Activated B cell treated with CpG ODN at 0.5 μM for 24 hours (primary cell): ENCODE data around the gene ABR. TPM values are rescaled to one million over a fixed set of nuclear protein-coding genes. Genes with fewer than 3 reads are reported as not detected.

Source experiments
- ATAC-seq: fragments of 200-7000 bp; cut with Tn5 transposase; one replicate; pipeline ENCODE4 v1.10.0; 2021; ENCODE audit warnings: low read depth, mild to moderate bottlenecking, moderate library complexity
- CTCF ChIA-PET: fragments of 350-600 bp; sonication (Branson Sonifier 250); formaldehyde crosslinking; loops from one replicate; lab custom pipeline; 2021; ENCODE audit warnings: antibody characterized with exemption; lab: Charles Lee
- POLR2A ChIA-PET: fragments of 350-600 bp; sonication (Branson Sonifier 250); formaldehyde crosslinking; loops from one replicate; lab custom pipeline; 2021; ENCODE audit warnings: antibody characterized with exemption; lab: Charles Lee
- DNase-seq: peaks from one replicate; pipeline ENCODE4 v3.0.0; 2022
- H3K27ac Mint-ChIP-seq: one replicate; pipeline ENCODE4 v1.8.0; 2020; ENCODE audit warnings: mixed read lengths
- H3K27me3 Mint-ChIP-seq: one replicate; pipeline ENCODE4 v1.8.0; 2021; ENCODE audit warnings: mixed read lengths
- H3K36me3 Mint-ChIP-seq: one replicate; pipeline ENCODE4 v1.8.0; 2021; ENCODE audit warnings: low read depth, mixed read lengths
- H3K4me1 Mint-ChIP-seq: one replicate; pipeline ENCODE4 v1.8.0; 2021; ENCODE audit warnings: mixed read lengths
- H3K4me3 Mint-ChIP-seq: one replicate; pipeline ENCODE4 v1.8.0; 2020; ENCODE audit warnings: mild to moderate bottlenecking, mixed read lengths
- H3K9me3 Mint-ChIP-seq: one replicate; pipeline ENCODE4 v1.8.0; 2020; ENCODE audit warnings: mixed read lengths
- intact Hi-C: fragments of 100-400 bp; cut with micrococcal nuclease; formaldehyde crosslinking; loops from one replicate; pipeline ENCODE4 v1.15.1; 2024
- total RNA-seq: library from RNA; stranded (reverse); gene quantifications from 2 replicates; pipeline ENCODE4 v1.2.3, GENCODE V29; 2022
- TF ChIP-seq, protein P1 (sequence below): fragments of 200-600 bp; IDR thresholded peaks from one replicate; pipeline ENCODE4 v1.8.0; 2022; ENCODE audit warnings: antibody characterized with exemption, mild to moderate bottlenecking

Gene ABR
- total RNA-seq, 1 donor from 2014 or later = 150 TPM

DNA sequence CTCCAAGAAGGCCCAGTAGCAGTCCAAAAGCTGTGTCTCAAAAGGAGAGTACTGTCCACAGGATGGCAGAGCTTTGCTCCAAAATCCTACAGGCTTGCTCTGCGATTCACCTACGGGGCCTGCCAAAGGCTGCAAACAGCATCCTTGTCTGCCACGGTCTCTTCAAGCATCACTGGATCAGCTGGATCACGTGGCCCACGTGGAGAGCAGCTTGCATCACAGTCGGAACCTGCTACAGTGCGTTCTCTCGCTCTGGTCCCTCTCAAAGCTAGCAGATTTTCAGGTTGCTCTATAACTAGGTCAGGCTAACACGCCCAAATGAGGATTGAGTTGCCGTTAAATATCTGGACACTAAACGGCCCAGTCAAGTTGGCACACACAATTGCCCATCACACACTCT is 191.2 kb downstream of the ABR start:
- intact Hi-C loops = no loop called here

DNA sequence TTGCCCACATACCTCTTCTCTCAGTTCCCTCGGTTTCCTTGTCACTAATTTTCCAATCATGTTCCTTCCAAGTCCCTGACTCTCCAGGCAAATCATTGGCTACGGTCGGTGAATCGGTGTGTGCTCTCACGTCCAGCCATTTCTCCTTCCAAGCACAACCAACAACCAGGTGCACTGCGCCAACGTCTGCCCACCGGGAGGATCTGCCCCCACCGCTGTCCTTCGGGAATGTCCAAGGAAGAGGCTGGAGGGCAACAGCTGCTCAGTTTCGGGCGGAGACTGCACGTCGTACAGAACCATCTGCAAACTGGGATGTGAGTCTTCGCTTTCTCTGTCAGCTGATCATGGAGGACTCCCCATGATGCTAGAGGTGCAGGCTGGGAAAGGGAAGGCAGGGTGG is 191.8 kb downstream of the ABR start:
- Mint-ChIP-seq H3K27me3 (no peaks in the 10 kb centered on the region), H3K36me3 (no peaks in the 10 kb centered on the region), H3K9me3 (no peaks in the 10 kb centered on the region), H3K4me1 (no peaks in the 10 kb centered on the region), H3K4me3 (no peak overlapping the region), H3K27ac (no peak overlapping the region)
- DNase-seq = no peak
- ChIA-PET CTCF (no interaction called here), POLR2A (no interaction called here)
- ATAC-seq = no peak
- TF ChIP-seq, protein P1, sequence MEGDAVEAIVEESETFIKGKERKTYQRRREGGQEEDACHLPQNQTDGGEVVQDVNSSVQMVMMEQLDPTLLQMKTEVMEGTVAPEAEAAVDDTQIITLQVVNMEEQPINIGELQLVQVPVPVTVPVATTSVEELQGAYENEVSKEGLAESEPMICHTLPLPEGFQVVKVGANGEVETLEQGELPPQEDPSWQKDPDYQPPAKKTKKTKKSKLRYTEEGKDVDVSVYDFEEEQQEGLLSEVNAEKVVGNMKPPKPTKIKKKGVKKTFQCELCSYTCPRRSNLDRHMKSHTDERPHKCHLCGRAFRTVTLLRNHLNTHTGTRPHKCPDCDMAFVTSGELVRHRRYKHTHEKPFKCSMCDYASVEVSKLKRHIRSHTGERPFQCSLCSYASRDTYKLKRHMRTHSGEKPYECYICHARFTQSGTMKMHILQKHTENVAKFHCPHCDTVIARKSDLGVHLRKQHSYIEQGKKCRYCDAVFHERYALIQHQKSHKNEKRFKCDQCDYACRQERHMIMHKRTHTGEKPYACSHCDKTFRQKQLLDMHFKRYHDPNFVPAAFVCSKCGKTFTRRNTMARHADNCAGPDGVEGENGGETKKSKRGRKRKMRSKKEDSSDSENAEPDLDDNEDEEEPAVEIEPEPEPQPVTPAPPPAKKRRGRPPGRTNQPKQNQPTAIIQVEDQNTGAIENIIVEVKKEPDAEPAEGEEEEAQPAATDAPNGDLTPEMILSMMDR = no peak
- intact Hi-C loops = no loop called here

More for the DNA sequence above, 191.2 kb downstream of the ABR start:
- POLR2A ChIA-PET = no interaction called here
- Mint-ChIP-seq H3K27me3 (no peaks in the 10 kb centered on the region), H3K4me1 (no peaks in the 10 kb centered on the region), H3K27ac (no peak overlapping the region), H3K9me3 (peaks cover 1% of the 10 kb centered on the region), H3K36me3 (no peaks in the 10 kb centered on the region), H3K4me3 (no peak overlapping the region)
- no peak for DNase-seq
- TF ChIP-seq, protein P1 = no peak
- no peak for ATAC-seq
- CTCF ChIA-PET = no interaction called here

DNA sequence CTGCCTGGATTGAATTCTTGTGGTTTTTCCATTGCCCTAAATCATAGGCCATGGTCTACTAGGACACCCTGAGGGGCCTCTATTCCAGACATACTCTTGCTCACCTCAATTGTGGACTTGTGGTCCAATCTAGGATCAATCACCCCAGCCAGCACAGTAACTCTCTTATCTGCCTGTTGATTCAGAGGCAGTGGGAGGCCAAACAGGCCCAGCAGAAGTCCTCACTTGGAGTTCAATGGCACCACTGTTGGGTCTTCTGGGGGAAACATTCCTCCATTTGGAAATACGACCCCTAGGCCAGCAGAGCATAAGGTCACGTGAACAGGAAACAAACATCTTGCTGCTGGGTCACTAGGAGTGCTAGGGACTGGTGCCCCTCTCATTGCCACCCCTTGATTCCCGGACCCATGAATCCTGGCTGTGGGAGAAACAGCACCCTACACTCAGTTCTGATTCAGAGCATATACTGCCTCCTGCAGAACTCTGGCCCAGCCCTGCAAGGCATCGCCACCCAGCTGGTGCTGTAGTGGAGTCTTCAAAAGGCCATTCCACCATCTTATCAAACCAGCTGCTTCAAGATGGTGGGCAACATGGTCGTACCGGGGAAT is 193.4 kb downstream of the ABR start:
- CTCF ChIA-PET = no interaction called here
- ATAC-seq = no peak

DNA sequence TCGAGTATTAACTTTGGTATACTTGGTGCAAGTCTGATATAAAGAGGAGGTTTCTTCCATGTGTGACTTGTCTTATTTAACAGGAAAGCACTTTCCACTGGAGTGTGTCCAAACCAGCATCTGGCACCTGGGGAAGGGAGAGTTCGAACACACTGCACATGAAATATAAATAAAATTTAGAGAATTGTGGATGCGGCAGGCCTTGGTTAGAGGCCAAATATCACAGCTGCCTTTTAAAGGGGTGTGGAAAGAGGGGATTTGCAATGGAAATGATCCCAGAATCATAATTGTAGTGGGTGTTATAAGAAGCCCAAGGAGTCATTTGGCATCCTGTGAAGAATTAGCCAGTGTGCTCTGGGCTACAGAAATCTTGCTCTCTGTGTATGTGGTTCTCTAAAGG is 195.9 kb downstream of the ABR start:
- peaks cover 13% of the 10 kb centered on the region for H3K4me1 Mint-ChIP-seq
- intact Hi-C loops = no loop called here
- no peaks in the 10 kb centered on the region for H3K27me3 Mint-ChIP-seq
- ChIA-PET POLR2A (no interaction called here), CTCF (no interaction called here)
- DNase-seq (no peak), ATAC-seq (no peak)
- no peak overlapping the region for H3K4me3 Mint-ChIP-seq
- H3K36me3 Mint-ChIP-seq = no peaks in the 10 kb centered on the region
- no peak overlapping the region for H3K27ac Mint-ChIP-seq
- no peaks in the 10 kb centered on the region for H3K9me3 Mint-ChIP-seq
- TF ChIP-seq, protein P1 = no peak

More for the DNA sequence above, 193.4 kb downstream of the ABR start:
- POLR2A ChIA-PET = no interaction called here
- intact Hi-C loops = no loop called here
- no peak overlapping the region for H3K27ac Mint-ChIP-seq
- no peaks in the 10 kb centered on the region for H3K36me3 Mint-ChIP-seq
- TF ChIP-seq, protein P1 = no peak
- DNase-seq = no peak
- H3K9me3 Mint-ChIP-seq = no peaks in the 10 kb centered on the region
- H3K4me3 Mint-ChIP-seq = no peak overlapping the region
- no peaks in the 10 kb centered on the region for H3K4me1 Mint-ChIP-seq
- no peaks in the 10 kb centered on the region for H3K27me3 Mint-ChIP-seq

DNA sequence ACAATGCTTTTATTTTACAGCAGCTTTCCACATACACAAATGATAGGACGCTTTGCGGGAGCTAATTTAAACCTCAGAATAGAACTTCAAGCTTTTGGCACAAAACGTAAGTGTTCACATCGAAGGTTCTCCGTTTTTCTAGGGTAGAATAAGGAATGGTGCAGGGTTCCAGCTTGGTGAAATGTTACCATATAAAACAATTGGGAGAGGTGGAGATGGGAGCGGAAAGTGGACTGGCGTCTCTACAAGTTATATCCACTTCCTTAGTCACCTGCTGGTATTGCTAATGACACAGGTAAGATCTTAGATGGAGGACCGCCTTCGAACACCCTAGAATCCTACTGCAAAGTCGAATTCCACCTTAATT is 198.5 kb downstream of the ABR start:
- ATAC-seq = no peak
- CTCF ChIA-PET = interaction anchor here (0.6 to 2.8 kb wide), 15 partner anchors 15 to 836 kb away, joined by 3 to 29 read pairs (median 4); partner anchors contain the start of genes GLOD4, MRM3 and TIMM22
- peaks cover 19% of the 10 kb centered on the region for H3K4me1 Mint-ChIP-seq
- peak overlapping the region; percentile 56 for H3K27ac Mint-ChIP-seq
- H3K9me3 Mint-ChIP-seq = no peaks in the 10 kb centered on the region
- DNase-seq = no peak
- H3K27me3 Mint-ChIP-seq = peaks cover 17% of the 10 kb centered on the region
- TF ChIP-seq, protein P1 = no peak
- POLR2A ChIA-PET = interaction anchor here (0.7 to 3.5 kb wide), 6 partner anchors 16 to 569 kb away, joined by 3 to 36 read pairs (median 4); partner anchors contain the start of genes GLOD4, MRM3 and TIMM22
- intact Hi-C loops = loop anchor here (1.0 to 2.0 kb wide), 6 partner anchors 15 to 836 kb away; partner anchors contain the start of gene VPS53
- H3K36me3 Mint-ChIP-seq = no peaks in the 10 kb centered on the region
- peak overlapping the region; percentile 83 for H3K4me3 Mint-ChIP-seq
